A549 (cell line): Measurements from ENCODE around the gene SLC30A7. TPM values are rescaled to one million over a fixed set of nuclear protein-coding genes. Genes with fewer than 3 reads are reported as not detected.

Experiments used
- ATAC-seq, 2 experiments: fragments of 200-7000 bp in 1 of 2; fragments of >200 bp in 1 of 2; cut with Nextera tagmentation in 1 of 2; cut with Tn5 transposase in 1 of 2; 3 replicates each; pipeline versions ENCODE4 v1.8.0 to v1.9.1; 2018 to 2020; ENCODE audit warnings: mild to moderate bottlenecking in 1 of 2, moderate library complexity in 1 of 2
- CTCF ChIA-PET: fragments of 300-600 bp; sonication (Branson Sonifier 250); formaldehyde crosslinking; extraction: SDS; loops from one replicate; lab custom pipeline; 2021; ENCODE audit warnings: antibody characterized with exemption, inconsistent platforms; lab: Yijun Ruan, JAX
- POLR2A ChIA-PET: fragments of 350-600 bp; formaldehyde crosslinking; extraction: SDS; loops from one replicate; lab custom pipeline; 2021; ENCODE audit warnings: antibody characterized with exemption, inconsistent platforms; lab: Yijun Ruan, JAX
- DNase-seq, 2 experiments: peaks; one replicate each; pipeline versions ENCODE4 v3.0.0 to v3.0.0-alpha.2; 2011 to 2016; ENCODE audit warnings: low read depth in 1 of 2, low spot score in 1 of 2
- FAIRE-seq: peaks from 2 replicates; lab custom pipeline; 2011; peaks lifted over from hg19 to GRCh38; lab: Jason Lieb, UNC
- H3K27ac ChIP-seq, 2 experiments: fragments of >200 bp; sonication (Bioruptor Twin); formaldehyde crosslinking; 3 replicates each; pipeline ENCODE4 v1.5.1; 2016 to 2017
- H3K4me1 ChIP-seq: fragments of >200 bp; sonication (Bioruptor Twin); formaldehyde crosslinking; 3 replicates; pipeline ENCODE4 v1.6.1; 2016
- H3K4me2 ChIP-seq: fragments of >200 bp; sonication (Bioruptor Twin); formaldehyde crosslinking; 3 replicates; pipeline ENCODE4 v1.6.1; 2016
- H3K4me3 ChIP-seq: fragments of >200 bp; sonication (Bioruptor Twin); formaldehyde crosslinking; 3 replicates; pipeline ENCODE4 v1.5.1; 2016
- H3K9me3 ChIP-seq: fragments of >200 bp; sonication (Bioruptor Twin); formaldehyde crosslinking; 3 replicates; pipeline ENCODE4 v1.6.1; 2016
- CBX8 ChIP-seq: fragments of 200-600 bp; sonication (generic); IDR thresholded peaks from 2 replicates; pipeline ENCODE4 v1.6.1; 2016
- CEBPB ChIP-seq, 2 experiments: fragments of >200 bp in 1 of 2; sonication (Bioruptor Twin) in 1 of 2; formaldehyde crosslinking in 1 of 2; IDR thresholded peaks; 2 replicates each; pipeline ENCODE4 v1.6.1; 2012 to 2016
- CHD2 ChIP-seq: fragments of 150-350 bp; IDR thresholded peaks from 2 replicates; pipeline ENCODE4 v1.6.1; 2014; ENCODE audit warnings: low read length; ENCODE audit not compliant: partially characterized antibody
- EHF ChIP-seq: fragments of 250-450 bp; sonication (Bioruptor Pico); IDR thresholded peaks from 2 replicates; pipeline ENCODE4 v1.5.0; 2020; ENCODE audit warnings: mild to moderate bottlenecking
- EP300 ChIP-seq, 2 experiments: fragments of >200 bp; sonication (Bioruptor Twin); formaldehyde crosslinking; IDR thresholded peaks; 2 replicates in 1 of 2; 3 replicates in 1 of 2; pipeline ENCODE4 v1.6.1; 2016 to 2017
- FOSB ChIP-seq: fragments of 250-450 bp; sonication (Bioruptor Pico); IDR thresholded peaks from 2 replicates; pipeline ENCODE4 v1.5.0; 2020; ENCODE audit warnings: mild to moderate bottlenecking, moderate library complexity
- GATA3 ChIP-seq: IDR thresholded peaks from 2 replicates; pipeline ENCODE4 v1.6.1; 2012; ENCODE audit warnings: borderline replicate concordance
- HDAC2 ChIP-seq: fragments of 200-600 bp; sonication (generic); IDR thresholded peaks from 2 replicates; pipeline ENCODE4 v1.6.1; 2016
- HOXA7 ChIP-seq: fragments of 250-450 bp; sonication (Bioruptor Pico); IDR thresholded peaks from 2 replicates; pipeline ENCODE4 v1.5.0; 2020; ENCODE audit warnings: mild to moderate bottlenecking, moderate library complexity
- HOXB5 ChIP-seq: fragments of 250-450 bp; sonication (Bioruptor Pico); IDR thresholded peaks from 2 replicates; pipeline ENCODE4 v1.5.0; 2020; ENCODE audit warnings: mild to moderate bottlenecking, moderate library complexity
- JUN ChIP-seq, 2 experiments: fragments of >200 bp; sonication (Bioruptor Twin); formaldehyde crosslinking; IDR thresholded peaks; 2 replicates in 1 of 2; 3 replicates in 1 of 2; pipeline ENCODE4 v1.6.1; 2016 to 2017
- JUNB ChIP-seq: fragments of >200 bp; sonication (Bioruptor Twin); formaldehyde crosslinking; IDR thresholded peaks from 2 replicates; pipeline ENCODE4 v1.6.1; 2016
- KDM5A ChIP-seq: fragments of 200-600 bp; sonication (generic); IDR thresholded peaks from 2 replicates; pipeline ENCODE4 v1.6.1; 2016; ENCODE audit warnings: antibody characterized with exemption, mild to moderate bottlenecking
- MAFK ChIP-seq: fragments of 450-650 bp; IDR thresholded peaks from 2 replicates; pipeline ENCODE4 v1.6.1; 2014; ENCODE audit not compliant: partially characterized antibody
- NFE2L2 ChIP-seq: fragments of 150-350 bp; conservative IDR thresholded peaks from 2 replicates; pipeline ENCODE4 v1.6.1; 2014; ENCODE audit warnings: low read length
- PHF8 ChIP-seq: fragments of 200-600 bp; sonication (generic); IDR thresholded peaks from 2 replicates; pipeline ENCODE4 v1.6.1; 2016; ENCODE audit warnings: low read depth, mild to moderate bottlenecking, antibody characterized with exemption, moderate library complexity, borderline replicate concordance
- RCOR1 ChIP-seq: fragments of 150-350 bp; IDR thresholded peaks from 2 replicates; pipeline ENCODE4 v1.6.1; 2014; ENCODE audit warnings: antibody characterized with exemption, low read length, low read depth
- SMC3 ChIP-seq: fragments of >200 bp; sonication (Bioruptor Twin); formaldehyde crosslinking; IDR thresholded peaks from 3 replicates; pipeline ENCODE4 v1.6.1; 2018; ENCODE audit warnings: inconsistent platforms
- USF2 ChIP-seq: fragments of 450-650 bp; IDR thresholded peaks from 2 replicates; pipeline ENCODE4 v1.6.1; 2014; ENCODE audit warnings: antibody characterized with exemption
- WGBS: methylation state at CpG from one replicate; pipeline ENCODE4 v1.1.6; 2017; ENCODE audit errors: missing lambda C conversion rate; 5-methylcytosine and 5-hydroxymethylcytosine counted together
- polyA plus RNA-seq, 4 experiments: library from polyadenylated mRNA; depleted of rRNA in 3 of 4; stranded (reverse); fragments of >200 nt; fragmentation: RNase III in 1 of 4; extraction: RNeasy Plus Mini Kit Qiagen cat#74134 plus additional on column Dnase treatment in 1 of 4; gene quantifications; 2 replicates in 3 of 4; 3 replicates in 1 of 4; pipeline ENCODE4 v1.2.3, GENCODE V29; 2011 to 2017
- TF ChIP-seq, protein P1 (sequence below): IDR thresholded peaks from 2 replicates; pipeline ENCODE4 v1.6.1; 2012
- TF ChIP-seq, protein P2 (sequence below): fragments of >200 bp; sonication (Bioruptor Twin); formaldehyde crosslinking; IDR thresholded peaks from 2 replicates; pipeline ENCODE4 v1.6.1; 2016

Gene SLC30A7
- polyA plus RNA-seq, 2 of the 4 experiments (the other 2 are of a cell fraction) = 4.3 to 9.6 TPM

DNA sequence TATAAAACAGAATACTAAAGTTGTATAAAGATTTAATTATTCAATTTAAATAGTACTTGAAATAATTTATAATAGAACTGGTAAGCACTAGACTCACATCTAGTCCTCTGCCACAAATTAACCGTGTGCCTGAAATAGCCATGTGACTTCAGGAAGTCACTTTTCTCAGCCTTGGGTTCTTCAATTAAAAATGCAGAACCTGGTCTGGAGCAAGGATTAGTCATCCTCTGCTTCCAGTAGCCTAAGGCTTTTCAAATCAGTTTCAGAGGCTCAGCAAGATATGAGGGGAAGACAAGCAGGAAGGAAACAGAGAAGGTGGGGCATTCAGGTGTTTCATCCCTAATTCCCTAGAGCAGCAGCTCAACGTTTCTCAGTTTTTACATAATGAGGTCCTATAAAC, 106.7 kb downstream of the SLC30A7 start:
- ATAC-seq = no peak
- 49% methylated on average over 2 of the region's 2 CpGs for WGBS
- Histone ChIP-seq H3K27ac (peak overlapping the region in 1 of 2 experiments; percentile 59; a peak in 1 of 6 replicates), H3K4me2 (peak overlapping the region; percentile 64; the same call in 2 of the 3 replicates), H3K4me3 (no peak overlapping the region), H3K4me1 (peaks cover 46% of the 10 kb centered on the region), H3K9me3 (no peaks in the 10 kb centered on the region)
- DNase-seq = no peak
- no peak for FAIRE-seq
- POLR2A ChIA-PET = no interaction called here
- TF ChIP-seq HDAC2 = no peak
- TF ChIP-seq JUN (IDR thresholded peaks at IDR 0.05) = no peak
- no peak for TF ChIP-seq SMC3
- TF ChIP-seq, protein P1, sequence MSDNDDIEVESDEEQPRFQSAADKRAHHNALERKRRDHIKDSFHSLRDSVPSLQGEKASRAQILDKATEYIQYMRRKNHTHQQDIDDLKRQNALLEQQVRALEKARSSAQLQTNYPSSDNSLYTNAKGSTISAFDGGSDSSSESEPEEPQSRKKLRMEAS = no peak
- TF ChIP-seq HOXA7 (CRISPR knock-in tag) = no peak
- no peak for TF ChIP-seq NFE2L2
- CTCF ChIA-PET = no interaction called here

DNA sequence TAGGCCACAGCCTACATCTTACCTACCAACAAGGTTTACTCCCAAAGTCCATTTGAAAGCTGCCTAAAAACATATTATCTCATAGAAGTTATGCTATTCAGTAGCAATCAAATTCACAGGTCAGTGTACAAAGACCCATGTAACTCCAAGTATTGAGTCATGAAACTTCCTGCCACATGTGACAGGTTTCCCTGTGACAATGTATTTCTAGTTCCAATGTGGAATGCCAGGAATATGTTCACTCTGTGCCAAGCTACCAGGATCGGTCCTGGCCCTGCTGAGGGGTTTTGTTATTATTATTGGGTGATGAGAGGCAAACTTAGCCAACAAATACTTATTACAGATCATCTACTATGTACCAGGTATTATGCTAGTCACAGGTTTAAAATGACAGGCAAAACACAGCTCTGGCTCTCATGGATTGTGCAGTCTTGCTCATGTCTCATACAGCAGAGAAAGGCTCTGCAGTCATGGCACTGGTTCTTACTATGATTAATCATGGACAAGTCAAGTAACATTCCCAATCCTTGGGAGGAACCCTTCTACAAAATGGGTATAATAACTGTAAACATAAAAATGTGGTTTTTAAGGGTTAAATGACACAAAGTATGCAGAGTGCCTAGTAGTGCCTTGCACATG, 107.2 kb downstream of the SLC30A7 start:
- DNase-seq = no peak

DNA sequence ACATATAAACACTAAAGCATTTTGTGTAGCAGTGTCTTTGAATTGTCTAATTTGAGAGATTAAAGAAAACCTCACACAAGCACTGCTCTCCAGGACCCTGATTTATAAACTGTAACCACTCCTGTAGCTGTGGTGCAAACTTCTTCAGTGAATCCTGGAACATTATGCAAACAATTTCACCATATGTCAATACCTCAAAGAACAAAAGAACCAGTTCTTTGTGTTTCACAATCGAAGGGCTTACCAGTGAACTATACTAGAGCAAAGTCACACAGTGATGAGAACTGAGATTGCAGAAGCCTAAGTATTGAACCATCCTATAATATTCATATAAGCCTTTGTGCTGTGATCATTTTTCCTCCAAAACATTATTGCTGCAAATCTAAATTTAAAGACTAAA, 108.2 kb downstream of the SLC30A7 start:
- DNase-seq = peak in 1 of 2 experiments; percentile 41
- peak; percentile 71 to 76; a peak in 5 of 6 replicates for ATAC-seq
- peak overlapping the region; percentile 14; the same call in 1 of the 3 replicates for H3K4me3 ChIP-seq
- 5% methylated on average over 1 of the region's 1 CpG for WGBS
- peak; percentile 69 to 86 for TF ChIP-seq CEBPB (IDR thresholded peaks at IDR 0.05)
- TF ChIP-seq, protein P2, sequence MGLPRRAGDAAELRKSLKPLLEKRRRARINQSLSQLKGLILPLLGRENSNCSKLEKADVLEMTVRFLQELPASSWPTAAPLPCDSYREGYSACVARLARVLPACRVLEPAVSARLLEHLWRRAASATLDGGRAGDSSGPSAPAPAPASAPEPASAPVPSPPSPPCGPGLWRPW = peak; percentile 67; the same call in 1 of the 2 replicates
- TF ChIP-seq EHF (CRISPR knock-in tag) = no peak
- TF ChIP-seq MAFK = no peak
- TF ChIP-seq, all 56 proteins: peak for 2
- Histone ChIP-seq H3K27ac (peak overlapping the region; percentile 59 to 61; a peak in 2 of 6 replicates), H3K4me1 (peaks cover 46% of the 10 kb centered on the region), H3K4me2 (peak overlapping the region; percentile 64), H3K9me3 (no peaks in the 10 kb centered on the region)
- POLR2A ChIA-PET = no interaction called here
- CTCF ChIA-PET = no interaction called here
- no peak for FAIRE-seq

More for the DNA sequence above, 107.2 kb downstream of the SLC30A7 start:
- Histone ChIP-seq H3K4me1 (peaks cover 46% of the 10 kb centered on the region), H3K4me2 (peak overlapping the region; percentile 64; the same call in 2 of the 3 replicates), H3K27ac (peak overlapping the region; percentile 53 to 59; a peak in 4 of 6 replicates), H3K9me3 (no peaks in the 10 kb centered on the region), H3K4me3 (no peak overlapping the region)
- 80% methylated on average over 1 of the region's 1 CpG for WGBS
- CTCF ChIA-PET = no interaction called here
- TF ChIP-seq PHF8 = no peak
- no peak for TF ChIP-seq JUN (IDR thresholded peaks at IDR 0.05)
- no peak for TF ChIP-seq USF2
- no peak for TF ChIP-seq JUNB
- TF ChIP-seq CHD2 = no peak
- no peak for TF ChIP-seq KDM5A
- TF ChIP-seq CBX8 = no peak
- no peak for TF ChIP-seq GATA3
- TF ChIP-seq FOSB (CRISPR knock-in tag) = no peak
- TF ChIP-seq HOXB5 = no peak
- TF ChIP-seq EP300 (IDR thresholded peaks at IDR 0.05) = no peak
- FAIRE-seq (no peak), ATAC-seq (no peak)
- POLR2A ChIA-PET = no interaction called here

GRCh38 chr1:101004670-101005069, 108.8 kb downstream of the SLC30A7 start:
- 54% methylated on average over 3 of the region's 3 CpGs for WGBS
- FAIRE-seq (no peak), DNase-seq (no peak), ATAC-seq (no peak)
- TF ChIP-seq RCOR1 (no peak), CEBPB (IDR thresholded peaks at IDR 0.05) (peak in 1 of 2 experiments; percentile 44; a peak in 1 of 4 replicates)
- Histone ChIP-seq H3K4me1 (peaks cover 46% of the 10 kb centered on the region), H3K4me2 (peak overlapping the region; percentile 64), H3K27ac (peak overlapping the region; percentile 59 to 61; a peak in 4 of 6 replicates), H3K4me3 (peak overlapping the region; percentile 14; the same call in 1 of the 3 replicates), H3K9me3 (no peaks in the 10 kb centered on the region)
- POLR2A ChIA-PET = no interaction called here
- CTCF ChIA-PET = no interaction called here
